ENCODE results near the gene KLKB1. TPM values are rescaled to one million over a fixed set of nuclear protein-coding genes. Genes with fewer than 3 reads are reported as not detected.

The KLKB1 gene
- total and polyA plus RNA-seq, 2 donors (not counting 3 experiments of a cell fraction or from before 2014, with no cell fraction given), result not detected

- FAIRE-seq, result no peak
- POLR2A ChIA-PET, result no interaction called here
- intact Hi-C loops (cut with micrococcal nuclease) (no loop called here), dilution Hi-C loops (cut with MboI; ENCODE audit: extremely low pct_ligation_motif_present, low sequenced_read_pairs) (no loop called here)
- DNase-seq (ENCODE audit: low read depth, low spot score), result no peak
- H3K4me1 ChIP-seq (ENCODE audit: control insufficient read depth, extremely low read depth, insufficient read depth, low read length), result no peaks in the 10 kb centered on the region
- no peaks in the 10 kb centered on the region for H3K27me3 ChIP-seq (ENCODE audit: control insufficient read depth in 2 of 2, insufficient read depth in 2 of 2, low read length in 2 of 2)
- CTCF ChIA-PET, result no interaction called here
- H3K4me3 ChIP-seq (replicated peaks in 1 of 3; ENCODE audit: insufficient read depth in 1 of 3, low read depth in 1 of 3, low read length in 3 of 3), result no peak overlapping the region
- no peak overlapping the region for H3K9ac ChIP-seq (replicated peaks; ENCODE audit: extremely low read depth, insufficient read depth, low read length)
- H3K9me3 ChIP-seq (replicated peaks; ENCODE audit: control insufficient read depth, insufficient read depth, low read length), result no peaks in the 10 kb centered on the region
- no peak overlapping the region for H3K27ac ChIP-seq (ENCODE audit: insufficient read depth, low read depth, low read length)
- no peaks in the 10 kb centered on the region for H3K36me3 ChIP-seq (ENCODE audit: control insufficient read depth in 2 of 2, extremely low read depth in 1 of 2, insufficient read depth in 2 of 2, low read length in 2 of 2)
- no peaks in the 10 kb centered on the region for H3K79me2 ChIP-seq (ENCODE audit: control insufficient read depth, insufficient read depth, low read length)
- no TSS peak for BruUV-seq (replicated peaks)
- no peaks in the 10 kb centered on the region for H3K9me1 ChIP-seq (replicated peaks; ENCODE audit: control insufficient read depth, extremely low read depth, insufficient read depth, low read length)
- TF ChIP-seq, protein P1, sequence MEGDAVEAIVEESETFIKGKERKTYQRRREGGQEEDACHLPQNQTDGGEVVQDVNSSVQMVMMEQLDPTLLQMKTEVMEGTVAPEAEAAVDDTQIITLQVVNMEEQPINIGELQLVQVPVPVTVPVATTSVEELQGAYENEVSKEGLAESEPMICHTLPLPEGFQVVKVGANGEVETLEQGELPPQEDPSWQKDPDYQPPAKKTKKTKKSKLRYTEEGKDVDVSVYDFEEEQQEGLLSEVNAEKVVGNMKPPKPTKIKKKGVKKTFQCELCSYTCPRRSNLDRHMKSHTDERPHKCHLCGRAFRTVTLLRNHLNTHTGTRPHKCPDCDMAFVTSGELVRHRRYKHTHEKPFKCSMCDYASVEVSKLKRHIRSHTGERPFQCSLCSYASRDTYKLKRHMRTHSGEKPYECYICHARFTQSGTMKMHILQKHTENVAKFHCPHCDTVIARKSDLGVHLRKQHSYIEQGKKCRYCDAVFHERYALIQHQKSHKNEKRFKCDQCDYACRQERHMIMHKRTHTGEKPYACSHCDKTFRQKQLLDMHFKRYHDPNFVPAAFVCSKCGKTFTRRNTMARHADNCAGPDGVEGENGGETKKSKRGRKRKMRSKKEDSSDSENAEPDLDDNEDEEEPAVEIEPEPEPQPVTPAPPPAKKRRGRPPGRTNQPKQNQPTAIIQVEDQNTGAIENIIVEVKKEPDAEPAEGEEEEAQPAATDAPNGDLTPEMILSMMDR (IDR thresholded peaks at IDR 0.05; ENCODE audit: extremely low read depth in 1 of 2, insufficient read depth in 1 of 2, low read depth in 1 of 2, low read length in 2 of 2), result no peak
- TF ChIP-seq GATA2 (IDR thresholded peaks at IDR 0.05; ENCODE audit: insufficient read depth, insufficient read length, low read depth, low read length), result no peak
- TF ChIP-seq, protein P2, sequence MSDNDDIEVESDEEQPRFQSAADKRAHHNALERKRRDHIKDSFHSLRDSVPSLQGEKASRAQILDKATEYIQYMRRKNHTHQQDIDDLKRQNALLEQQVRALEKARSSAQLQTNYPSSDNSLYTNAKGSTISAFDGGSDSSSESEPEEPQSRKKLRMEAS (IDR thresholded peaks at IDR 0.05; ENCODE audit: insufficient read depth, insufficient read length), result no peak
- TF ChIP-seq FOS (IDR thresholded peaks at IDR 0.05; ENCODE audit: borderline replicate concordance, insufficient read depth, low read length), result no peak
- no peak for TF ChIP-seq POLR2AphosphoS5 (IDR thresholded peaks at IDR 0.05; ENCODE audit: insufficient read depth, low read depth, low read length)
- TF ChIP-seq POLR2A (IDR thresholded peaks at IDR 0.05; ENCODE audit: low read depth, low read length), result no peak
- TF ChIP-seq JUN (IDR thresholded peaks at IDR 0.05; ENCODE audit: borderline replicate concordance, insufficient read depth, insufficient read length, low read depth), result no peak
- no peak for TF ChIP-seq EZH2 (IDR thresholded peaks at IDR 0.05; ENCODE audit: borderline replicate concordance, low read depth, low read length, severe bottlenecking)
- no peak for TF ChIP-seq MYC (IDR thresholded peaks at IDR 0.05; ENCODE audit: low read depth, low read length)
- H3K4me2 ChIP-seq (ENCODE audit: insufficient read depth, low read length), result no peak overlapping the region
- H4K20me1 ChIP-seq (replicated peaks; ENCODE audit: control insufficient read depth, extremely low read depth, insufficient read depth, low read length), result no peaks in the 10 kb centered on the region
- no peak overlapping the region for H2AFZ ChIP-seq (ENCODE audit: low read depth, low read length)
Measured at GRCh38 chr4:186286581-186286980, 59.3 kb downstream of the KLKB1 start.

All from endothelial cell of umbilical vein (primary cell).